Measurements from ENCODE around the gene MYL3. TPM values are rescaled to one million over a fixed set of nuclear protein-coding genes. Genes with fewer than 3 reads are reported as not detected.

Gene MYL3
- total RNA-seq, 1 donor from 2014 or later, result not detected

GRCh38 chr3:46835054-46835453, 28.2 kb downstream of the MYL3 start:
- Histone ChIP-seq H3K36me3 (ENCODE audit: control insufficient read depth, insufficient read depth, low read length) (no peaks in the 10 kb centered on the region), H3K27me3 (ENCODE audit: control insufficient read depth, insufficient read depth, low read length) (no peaks in the 10 kb centered on the region), H3K4me3 (ENCODE audit: low read depth, low read length) (no peak overlapping the region)
- FAIRE-seq (no peak), DNase-seq (ENCODE audit: low read depth) (no peak)
- TF ChIP-seq CTCF (IDR thresholded peaks at IDR 0.05; ENCODE audit: insufficient read depth, low read length, severe bottlenecking), result no peak

GRCh38 chr3:46833346-46834300, 29.6 kb downstream of the MYL3 start:
- no peak for FAIRE-seq
- no peak overlapping the region for H3K4me3 ChIP-seq (ENCODE audit: low read depth, low read length)
- DNase-seq (ENCODE audit: low read depth), result no peak
- TF ChIP-seq CTCF (IDR thresholded peaks at IDR 0.05; ENCODE audit: insufficient read depth, low read length, severe bottlenecking), result no peak
- H3K27me3 ChIP-seq (ENCODE audit: control insufficient read depth, insufficient read depth, low read length), result no peaks in the 10 kb centered on the region
- H3K36me3 ChIP-seq (ENCODE audit: control insufficient read depth, insufficient read depth, low read length), result no peaks in the 10 kb centered on the region

GRCh38 chr3:46831841-46832240, 31.4 kb downstream of the MYL3 start:
- FAIRE-seq (no peak), DNase-seq (ENCODE audit: low read depth) (no peak)

GRCh38 chr3:46831316-46831715, 31.9 kb downstream of the MYL3 start:
- FAIRE-seq, result no peak
- no peak for DNase-seq (ENCODE audit: low read depth)
- no peaks in the 10 kb centered on the region for H3K27me3 ChIP-seq (ENCODE audit: control insufficient read depth, insufficient read depth, low read length)
- no peak overlapping the region for H3K4me3 ChIP-seq (ENCODE audit: low read depth, low read length)
- TF ChIP-seq CTCF (IDR thresholded peaks at IDR 0.05; ENCODE audit: insufficient read depth, low read length, severe bottlenecking), result no peak
- no peaks in the 10 kb centered on the region for H3K36me3 ChIP-seq (ENCODE audit: control insufficient read depth, insufficient read depth, low read length)

More at GRCh38 chr3:46831841-46832240, 31.4 kb downstream of the MYL3 start:
- no peaks in the 10 kb centered on the region for H3K27me3 ChIP-seq (ENCODE audit: control insufficient read depth, insufficient read depth, low read length)
- H3K36me3 ChIP-seq (ENCODE audit: control insufficient read depth, insufficient read depth, low read length), result no peaks in the 10 kb centered on the region
- TF ChIP-seq CTCF (IDR thresholded peaks at IDR 0.05; ENCODE audit: insufficient read depth, low read length, severe bottlenecking), result no peak
- no peak overlapping the region for H3K4me3 ChIP-seq (ENCODE audit: low read depth, low read length)

GRCh38 chr3:46830801-46831200, 32.4 kb downstream of the MYL3 start:
- no peak for TF ChIP-seq CTCF (IDR thresholded peaks at IDR 0.05; ENCODE audit: insufficient read depth, low read length, severe bottlenecking)
- Histone ChIP-seq H3K36me3 (ENCODE audit: control insufficient read depth, insufficient read depth, low read length) (no peaks in the 10 kb centered on the region), H3K4me3 (ENCODE audit: low read depth, low read length) (no peak overlapping the region), H3K27me3 (ENCODE audit: control insufficient read depth, insufficient read depth, low read length) (peaks cover 2% of the 10 kb centered on the region)
- no peak for FAIRE-seq
- DNase-seq (ENCODE audit: low read depth), result no peak

Data from bronchial epithelial cell (primary cell).